ENCODE measurements around the gene ARHGAP26.
"Not testable (repeated sequence)": the region's sequence is repeated elsewhere in the genome, so short reads cannot be mapped to it uniquely, and the experiment has no call there.

The ARHGAP26 gene

DNA sequence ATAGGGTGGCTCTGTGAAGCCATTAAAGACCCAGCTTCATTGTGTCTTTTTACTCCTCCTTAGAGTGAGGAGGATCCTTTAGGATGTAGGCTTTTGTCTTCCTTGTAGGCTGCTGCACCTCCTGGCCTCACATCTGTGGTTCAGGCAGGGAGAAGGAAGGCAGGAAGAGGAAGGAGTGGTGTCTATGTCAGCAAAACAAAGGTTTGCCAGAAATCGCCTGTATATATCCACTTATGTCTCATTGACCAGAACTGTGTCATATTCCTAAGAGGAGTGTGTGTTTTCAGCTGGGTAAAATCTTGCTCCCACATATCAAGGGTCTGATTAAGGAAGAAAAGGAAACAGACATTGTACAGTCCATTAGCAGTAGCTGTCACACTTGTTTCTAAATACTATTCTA, 213.8 kb downstream of the ARHGAP26 start:
- H3K27me3 ChIP-seq (ENCODE audit: insufficient read depth, low read length): no peaks in the 10 kb centered on the region
- no peaks in the 10 kb centered on the region for H3K9me2 ChIP-seq (ENCODE audit: low read depth, low read length)
- H4K20me1 ChIP-seq (ENCODE audit: insufficient read depth, low read length): no peaks in the 10 kb centered on the region
- no peaks in the 10 kb centered on the region for H3K36me3 ChIP-seq (ENCODE audit: insufficient read depth, low read length)
- H3K4me1 ChIP-seq (ENCODE audit: insufficient read depth, low read length, severe bottlenecking): no peaks in the 10 kb centered on the region
- no peak for TF ChIP-seq EZH2 (IDR thresholded peaks at IDR 0.05; ENCODE audit: borderline replicate concordance, low read length)
- TF ChIP-seq, protein P1, sequence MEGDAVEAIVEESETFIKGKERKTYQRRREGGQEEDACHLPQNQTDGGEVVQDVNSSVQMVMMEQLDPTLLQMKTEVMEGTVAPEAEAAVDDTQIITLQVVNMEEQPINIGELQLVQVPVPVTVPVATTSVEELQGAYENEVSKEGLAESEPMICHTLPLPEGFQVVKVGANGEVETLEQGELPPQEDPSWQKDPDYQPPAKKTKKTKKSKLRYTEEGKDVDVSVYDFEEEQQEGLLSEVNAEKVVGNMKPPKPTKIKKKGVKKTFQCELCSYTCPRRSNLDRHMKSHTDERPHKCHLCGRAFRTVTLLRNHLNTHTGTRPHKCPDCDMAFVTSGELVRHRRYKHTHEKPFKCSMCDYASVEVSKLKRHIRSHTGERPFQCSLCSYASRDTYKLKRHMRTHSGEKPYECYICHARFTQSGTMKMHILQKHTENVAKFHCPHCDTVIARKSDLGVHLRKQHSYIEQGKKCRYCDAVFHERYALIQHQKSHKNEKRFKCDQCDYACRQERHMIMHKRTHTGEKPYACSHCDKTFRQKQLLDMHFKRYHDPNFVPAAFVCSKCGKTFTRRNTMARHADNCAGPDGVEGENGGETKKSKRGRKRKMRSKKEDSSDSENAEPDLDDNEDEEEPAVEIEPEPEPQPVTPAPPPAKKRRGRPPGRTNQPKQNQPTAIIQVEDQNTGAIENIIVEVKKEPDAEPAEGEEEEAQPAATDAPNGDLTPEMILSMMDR (IDR thresholded peaks at IDR 0.05; ENCODE audit: low read length): no peak
- no peak overlapping the region for H3K4me3 ChIP-seq (ENCODE audit: low read depth, low read length, poor library complexity, severe bottlenecking)
- no peaks in the 10 kb centered on the region for H3F3A ChIP-seq (ENCODE audit: insufficient read depth, low read length)
- H3K4me2 ChIP-seq (ENCODE audit: low read length): no peak overlapping the region
- no peaks in the 10 kb centered on the region for H3K79me2 ChIP-seq (ENCODE audit: insufficient read depth, low read length)
- H3K9me3 ChIP-seq (ENCODE audit: low read length): no peaks in the 10 kb centered on the region
- no peak overlapping the region for H2AFZ ChIP-seq (ENCODE audit: low read length)
- no peak overlapping the region for H3K9ac ChIP-seq (ENCODE audit: low read length)
- H3K27ac ChIP-seq (ENCODE audit: low read depth, low read length, poor library complexity, severe bottlenecking): no peak overlapping the region

DNA sequence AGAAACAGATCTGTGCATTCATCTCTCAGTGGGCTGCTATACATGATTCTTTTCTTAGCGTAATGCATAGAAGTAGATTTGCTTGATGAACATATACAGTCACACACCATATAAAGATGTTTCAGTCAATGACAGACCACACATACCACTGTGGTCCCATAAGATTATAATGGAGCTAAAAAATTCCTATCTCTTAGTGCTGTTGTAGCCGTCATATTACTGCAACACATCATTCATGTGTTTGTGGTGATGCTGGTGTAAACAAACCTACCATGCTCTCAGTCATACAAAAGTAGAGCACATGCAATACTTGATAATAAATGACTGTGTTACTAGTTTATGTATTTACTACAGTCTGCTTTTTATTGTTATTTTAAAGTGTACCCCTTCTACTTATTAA, 214.3 kb downstream of the ARHGAP26 start:
- no peaks in the 10 kb centered on the region for H3F3A ChIP-seq (ENCODE audit: insufficient read depth, low read length)
- no peaks in the 10 kb centered on the region for H3K36me3 ChIP-seq (ENCODE audit: insufficient read depth, low read length)

DNA sequence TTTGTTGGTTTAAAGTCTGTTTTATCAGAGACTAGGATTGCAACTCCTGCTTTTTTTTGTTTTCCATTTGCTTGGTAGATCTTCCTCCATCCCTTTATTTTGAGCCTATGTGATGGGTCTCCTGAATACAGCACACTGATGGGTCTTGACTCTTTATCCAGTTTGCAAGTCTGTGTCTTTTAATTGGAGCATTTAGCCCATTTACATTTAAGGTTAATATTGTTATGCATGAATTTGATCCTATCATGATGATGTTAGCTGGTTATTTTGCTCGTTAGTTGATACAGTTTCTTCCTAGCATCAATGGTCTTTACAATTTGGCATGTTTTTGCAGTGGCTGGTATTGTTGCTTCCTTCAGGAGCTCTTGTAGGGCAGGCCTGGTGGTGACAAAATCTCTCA, 219.1 kb downstream of the ARHGAP26 start:
- not testable (repeated sequence) for H3K9ac ChIP-seq (ENCODE audit: low read length); H2AFZ ChIP-seq (ENCODE audit: low read length); H3K4me2 ChIP-seq (ENCODE audit: low read length); H3K27ac ChIP-seq (ENCODE audit: low read depth, low read length, poor library complexity, severe bottlenecking); H4K20me1 ChIP-seq (ENCODE audit: insufficient read depth, low read length); H3K9me3 ChIP-seq (ENCODE audit: low read length); H3K79me2 ChIP-seq (ENCODE audit: insufficient read depth, low read length); H3F3A ChIP-seq (ENCODE audit: insufficient read depth, low read length); H3K27me3 ChIP-seq (ENCODE audit: insufficient read depth, low read length); H3K9me2 ChIP-seq (ENCODE audit: low read depth, low read length); H3K36me3 ChIP-seq (ENCODE audit: insufficient read depth, low read length); H3K4me1 ChIP-seq (ENCODE audit: insufficient read depth, low read length, severe bottlenecking); H3K4me3 ChIP-seq (ENCODE audit: low read depth, low read length, poor library complexity, severe bottlenecking)

More for the DNA sequence above, 214.3 kb downstream of the ARHGAP26 start:
- no peak overlapping the region for H3K4me2 ChIP-seq (ENCODE audit: low read length)
- no peaks in the 10 kb centered on the region for H3K9me2 ChIP-seq (ENCODE audit: low read depth, low read length)
- no peaks in the 10 kb centered on the region for H3K79me2 ChIP-seq (ENCODE audit: insufficient read depth, low read length)
- no peaks in the 10 kb centered on the region for H3K27me3 ChIP-seq (ENCODE audit: insufficient read depth, low read length)
- no peak for TF ChIP-seq EZH2 (IDR thresholded peaks at IDR 0.05; ENCODE audit: borderline replicate concordance, low read length)
- TF ChIP-seq, protein P1 (IDR thresholded peaks at IDR 0.05; ENCODE audit: low read length): no peak
- H4K20me1 ChIP-seq (ENCODE audit: insufficient read depth, low read length): no peaks in the 10 kb centered on the region
- no peak overlapping the region for H3K9ac ChIP-seq (ENCODE audit: low read length)
- H3K4me1 ChIP-seq (ENCODE audit: insufficient read depth, low read length, severe bottlenecking): no peaks in the 10 kb centered on the region
- no peaks in the 10 kb centered on the region for H3K9me3 ChIP-seq (ENCODE audit: low read length)
- no peak overlapping the region for H2AFZ ChIP-seq (ENCODE audit: low read length)
- no peak overlapping the region for H3K27ac ChIP-seq (ENCODE audit: low read depth, low read length, poor library complexity, severe bottlenecking)
- H3K4me3 ChIP-seq (ENCODE audit: low read depth, low read length, poor library complexity, severe bottlenecking): no peak overlapping the region

DNA sequence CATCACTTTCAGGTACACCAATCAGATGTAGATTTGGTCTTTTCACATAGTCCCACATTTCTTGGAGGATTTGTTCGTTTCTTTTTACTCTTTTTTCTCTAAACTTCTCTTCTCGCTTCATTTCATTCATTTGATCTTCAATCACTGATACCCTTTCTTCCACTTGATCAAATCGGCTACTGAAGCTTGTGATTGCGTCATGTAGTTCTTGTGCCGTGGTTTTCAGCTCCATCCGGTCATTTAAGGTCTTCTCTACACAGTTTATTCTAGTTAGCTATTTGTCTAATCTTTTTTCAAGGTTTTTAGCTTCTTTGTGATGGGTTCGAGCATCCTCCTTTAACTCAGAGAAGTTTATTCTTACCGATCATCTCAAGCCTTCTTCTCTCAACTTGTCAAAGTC, 219.9 kb downstream of the ARHGAP26 start:
- H3K4me1 ChIP-seq (ENCODE audit: insufficient read depth, low read length, severe bottlenecking); H3K9ac ChIP-seq (ENCODE audit: low read length); H3K27ac ChIP-seq (ENCODE audit: low read depth, low read length, poor library complexity, severe bottlenecking); H3F3A ChIP-seq (ENCODE audit: insufficient read depth, low read length); H3K27me3 ChIP-seq (ENCODE audit: insufficient read depth, low read length); H3K9me2 ChIP-seq (ENCODE audit: low read depth, low read length); H4K20me1 ChIP-seq (ENCODE audit: insufficient read depth, low read length); H2AFZ ChIP-seq (ENCODE audit: low read length); H3K36me3 ChIP-seq (ENCODE audit: insufficient read depth, low read length); H3K4me2 ChIP-seq (ENCODE audit: low read length); H3K79me2 ChIP-seq (ENCODE audit: insufficient read depth, low read length); H3K4me3 ChIP-seq (ENCODE audit: low read depth, low read length, poor library complexity, severe bottlenecking); H3K9me3 ChIP-seq (ENCODE audit: low read length): not testable (repeated sequence)
